HG03378 (cell line): ENCODE measurements around the gene RAB10.
"Not testable (repeated sequence)": the region's sequence is repeated elsewhere in the genome, so short reads cannot be mapped to it uniquely, and the experiment has no call there.

Experiments used
- ATAC-seq: cut with Tn5 transposase; IDR thresholded peaks from one replicate; pipeline ENCODE4 v1.9.1; 2021; ENCODE audit warnings: mild to moderate bottlenecking, moderate library complexity; ENCODE audit not compliant: unreplicated experiment

RAB10 gene

DNA sequence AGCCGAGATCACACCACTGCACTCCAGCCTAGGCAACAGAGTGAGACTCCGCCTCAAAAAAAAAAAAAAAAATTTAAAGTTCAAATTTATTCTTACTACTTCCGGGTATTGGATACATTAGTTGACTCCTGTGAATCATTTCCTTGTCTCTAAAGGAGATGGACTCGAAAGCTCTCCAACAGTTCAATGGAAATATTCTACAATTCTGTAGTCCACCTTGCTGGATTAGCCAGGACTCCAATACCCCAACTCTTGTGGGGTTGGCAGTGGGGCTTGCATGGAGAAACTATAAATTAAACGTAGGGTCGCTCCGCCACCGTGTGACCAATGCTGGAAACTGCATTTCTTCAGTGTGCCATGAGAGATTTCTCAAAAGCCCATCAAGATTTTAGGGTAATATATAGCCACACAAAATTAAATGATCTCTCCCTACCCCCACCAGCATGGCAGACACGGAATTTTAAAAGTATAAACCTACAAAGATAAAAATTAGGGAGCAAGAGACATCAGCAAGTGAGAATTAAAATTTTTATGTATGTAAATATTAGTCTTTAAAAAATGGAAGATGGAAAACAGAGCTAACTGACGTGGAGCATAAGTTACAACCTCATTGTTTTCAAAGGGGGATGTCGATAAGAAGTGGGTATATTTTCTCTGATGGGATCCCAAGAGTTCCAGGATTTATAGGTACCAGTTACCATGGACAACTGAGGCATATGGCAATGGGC is 111.2 kb downstream of the RAB10 start:
- no peak for ATAC-seq

GRCh38 chr2:26148501-26148900 is 114.6 kb downstream of the RAB10 start:
- ATAC-seq, result no peak

DNA sequence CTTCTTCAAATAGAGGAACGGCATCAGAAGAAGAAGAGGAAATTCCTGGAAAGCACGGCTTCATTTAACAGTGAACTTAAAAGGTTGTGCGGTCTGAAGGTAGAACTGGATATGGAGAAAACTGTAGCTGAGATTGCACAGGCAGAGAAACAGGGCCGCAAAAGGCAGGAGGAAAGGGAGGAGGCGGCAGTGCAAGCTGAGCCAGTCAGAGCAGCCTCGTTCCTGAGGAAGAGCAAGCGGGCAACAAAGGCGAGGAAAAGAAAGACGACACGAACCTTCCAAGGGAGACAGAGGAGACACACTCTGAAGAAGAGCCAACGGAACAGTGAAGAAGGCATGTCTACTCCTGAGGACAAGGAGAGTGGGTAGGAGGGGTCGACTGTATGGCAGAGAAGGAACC is 116.4 kb downstream of the RAB10 start:
- no peak for ATAC-seq

- no peak for ATAC-seq
Observed at GRCh38 chr2:26157580-26157979, 123.7 kb downstream of the RAB10 start.

- no peak for ATAC-seq
Observed at GRCh38 chr2:26161926-26162325, 128.0 kb downstream of the RAB10 start.

GRCh38 chr2:26162963-26163362 is 129.1 kb downstream of the RAB10 start:
- no peak for ATAC-seq

DNA sequence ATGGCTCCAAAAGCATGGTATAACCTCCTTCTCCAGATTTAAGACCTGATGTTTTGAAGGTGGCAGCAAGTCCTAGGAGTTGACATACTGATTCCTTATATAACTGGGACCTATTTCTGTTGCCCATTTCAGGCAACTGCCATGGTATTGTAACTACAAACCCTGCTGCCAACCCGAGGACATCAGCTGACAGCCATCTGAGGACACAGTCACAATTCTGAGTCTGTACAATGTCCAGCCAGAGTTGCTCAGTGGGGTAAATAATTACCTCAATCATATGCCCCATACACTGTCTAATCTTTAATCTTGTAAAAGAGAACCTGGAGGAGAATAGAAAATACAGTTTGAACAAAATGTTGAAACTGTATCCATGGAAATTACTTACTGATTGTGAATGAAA is 130.3 kb downstream of the RAB10 start:
- no peak for ATAC-seq

DNA sequence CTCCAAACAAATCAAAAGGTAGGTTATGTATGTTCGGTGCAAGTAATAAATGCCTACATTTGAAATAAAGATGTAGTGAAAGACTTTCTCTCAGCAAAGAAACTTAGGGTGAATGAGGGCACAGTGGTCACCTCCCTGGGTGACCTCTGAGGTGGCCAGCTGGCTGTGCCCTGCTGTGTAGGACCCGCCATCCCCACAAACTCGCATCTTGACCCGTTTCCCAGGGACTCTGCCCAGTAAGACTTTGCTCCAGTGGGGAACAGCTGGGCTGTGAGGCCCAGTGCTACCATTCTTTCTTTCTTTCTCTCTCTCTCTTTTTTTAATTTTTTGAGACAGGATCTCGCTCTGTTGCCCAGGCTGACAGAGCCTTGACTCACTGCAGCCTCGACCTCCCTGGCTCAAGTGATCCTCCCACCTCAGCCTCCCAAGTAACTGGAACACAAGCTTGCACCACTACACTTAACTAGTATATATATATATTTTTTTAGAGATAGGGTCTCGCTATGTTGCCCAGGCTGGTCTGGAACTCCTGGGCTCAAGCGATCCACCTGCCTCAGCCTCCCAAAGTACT is 130.8 kb downstream of the RAB10 start:
- no peak for ATAC-seq

GRCh38 chr2:26165403-26165802 is 131.5 kb downstream of the RAB10 start:
- ATAC-seq, result no peak

- ATAC-seq, result not testable (repeated sequence)
Observed at GRCh38 chr2:26166541-26166940, 132.7 kb downstream of the RAB10 start.

DNA sequence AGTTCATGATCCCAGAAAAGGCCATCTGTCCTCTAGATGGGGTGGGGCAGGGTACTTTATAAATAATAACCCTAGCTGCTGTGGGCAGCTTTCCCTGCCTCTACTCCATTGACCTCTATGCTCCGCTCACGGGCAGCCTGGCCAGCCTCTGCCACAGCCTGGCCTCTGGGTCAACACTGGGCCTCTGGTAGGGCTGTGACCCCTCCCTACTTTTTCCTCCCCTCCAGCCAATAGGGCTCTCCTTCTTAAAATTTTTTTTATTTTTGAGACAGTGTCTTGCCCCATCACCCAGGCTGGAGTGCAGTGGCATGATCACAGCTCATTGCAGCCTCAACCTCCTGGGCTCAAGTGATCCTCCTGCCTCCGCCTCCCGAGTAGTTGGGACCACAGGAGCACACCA is 134.9 kb downstream of the RAB10 start:
- ATAC-seq, result no peak

DNA sequence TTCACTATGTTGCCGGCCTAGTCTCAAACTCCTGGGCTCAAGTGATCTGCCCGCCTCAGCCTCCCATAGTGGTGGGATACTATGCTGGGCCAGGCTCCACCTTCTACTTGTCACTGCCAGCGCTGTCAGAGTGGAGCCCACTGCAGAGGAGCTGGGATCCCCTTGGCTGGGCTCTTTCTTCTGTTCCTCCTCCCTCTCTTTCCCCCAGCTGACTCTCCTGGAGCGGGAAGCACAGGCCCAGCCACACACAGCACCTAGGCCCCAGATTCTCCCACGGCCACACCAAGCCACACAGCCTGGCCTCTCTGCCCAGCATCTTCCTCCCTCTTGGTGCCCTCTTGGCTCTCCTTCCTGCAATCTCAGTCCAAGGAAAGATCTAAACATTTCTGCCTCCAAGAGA is 135.3 kb downstream of the RAB10 start:
- ATAC-seq, result no peak

DNA sequence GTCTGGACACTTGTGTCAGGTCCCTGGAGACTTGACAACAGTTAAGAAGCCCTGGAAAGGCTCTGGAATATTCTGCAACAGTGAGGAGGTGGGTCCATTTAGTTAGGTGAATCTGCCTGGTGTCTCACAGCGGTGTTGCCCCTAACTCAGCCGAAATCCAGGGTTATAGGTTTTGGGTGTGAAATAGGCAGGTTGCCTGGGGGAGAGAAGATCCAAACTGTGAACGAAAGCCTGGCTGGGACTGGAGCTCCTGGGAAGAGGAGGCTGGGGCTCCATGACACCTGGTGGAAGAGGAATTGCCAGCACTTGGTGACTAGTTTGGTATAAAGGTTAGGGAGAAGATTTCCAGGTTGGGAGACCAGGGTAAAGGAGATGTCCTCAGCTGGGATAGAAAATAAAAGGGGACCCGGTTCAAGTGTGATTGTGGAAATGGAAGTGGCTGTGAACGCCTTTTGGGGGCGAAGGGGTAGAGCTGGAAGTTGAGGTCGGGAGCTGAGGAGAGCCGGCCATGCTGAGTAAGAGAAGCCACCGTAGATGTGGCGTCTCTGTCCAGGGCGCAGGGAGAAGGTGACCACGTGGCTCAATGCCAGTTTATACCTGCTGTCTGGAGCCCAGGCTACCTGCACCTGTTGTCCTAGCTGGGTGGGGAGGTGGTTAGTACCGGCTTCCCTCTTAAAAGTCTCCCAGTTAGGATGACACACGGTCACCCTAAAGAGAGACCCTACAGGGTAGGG is 136.0 kb downstream of the RAB10 start:
- ATAC-seq, result no peak

GRCh38 chr2:26170795-26171194 is 136.9 kb downstream of the RAB10 start:
- no peak for ATAC-seq

DNA sequence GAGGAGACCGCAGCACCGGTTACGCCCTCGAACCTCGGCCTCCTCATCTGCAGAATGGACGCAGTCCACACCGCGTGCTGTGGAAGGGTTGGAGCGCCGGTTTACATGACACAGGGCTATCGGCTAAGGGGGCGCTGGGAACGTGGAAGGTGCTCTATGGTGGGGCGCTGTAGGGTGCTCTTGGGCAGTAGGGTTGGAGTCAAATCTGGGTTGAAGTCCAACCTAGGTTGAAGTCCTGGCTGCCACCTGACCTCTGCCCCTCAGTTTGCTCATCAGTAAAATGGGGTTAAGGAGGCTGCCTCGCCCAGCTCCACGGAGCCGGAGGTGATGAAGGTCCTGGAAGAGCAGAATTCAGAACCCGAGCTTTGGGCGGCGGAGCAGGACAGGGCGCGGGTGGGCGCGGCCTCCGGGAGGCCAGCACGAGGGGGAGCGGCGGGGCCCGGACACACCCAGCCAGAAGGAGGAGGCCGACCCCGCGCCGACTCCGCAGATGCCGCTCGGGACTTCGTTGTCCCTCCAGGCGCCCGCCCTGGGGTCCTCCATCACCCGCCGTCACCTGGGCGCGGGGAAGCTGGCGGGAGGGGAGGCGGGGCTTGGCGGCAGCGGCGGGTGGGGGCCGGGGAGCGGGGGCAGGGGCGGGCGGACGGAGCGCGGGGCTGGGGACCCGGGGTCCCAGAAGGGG is 138.4 kb downstream of the RAB10 start:
- ATAC-seq, result no peak

DNA sequence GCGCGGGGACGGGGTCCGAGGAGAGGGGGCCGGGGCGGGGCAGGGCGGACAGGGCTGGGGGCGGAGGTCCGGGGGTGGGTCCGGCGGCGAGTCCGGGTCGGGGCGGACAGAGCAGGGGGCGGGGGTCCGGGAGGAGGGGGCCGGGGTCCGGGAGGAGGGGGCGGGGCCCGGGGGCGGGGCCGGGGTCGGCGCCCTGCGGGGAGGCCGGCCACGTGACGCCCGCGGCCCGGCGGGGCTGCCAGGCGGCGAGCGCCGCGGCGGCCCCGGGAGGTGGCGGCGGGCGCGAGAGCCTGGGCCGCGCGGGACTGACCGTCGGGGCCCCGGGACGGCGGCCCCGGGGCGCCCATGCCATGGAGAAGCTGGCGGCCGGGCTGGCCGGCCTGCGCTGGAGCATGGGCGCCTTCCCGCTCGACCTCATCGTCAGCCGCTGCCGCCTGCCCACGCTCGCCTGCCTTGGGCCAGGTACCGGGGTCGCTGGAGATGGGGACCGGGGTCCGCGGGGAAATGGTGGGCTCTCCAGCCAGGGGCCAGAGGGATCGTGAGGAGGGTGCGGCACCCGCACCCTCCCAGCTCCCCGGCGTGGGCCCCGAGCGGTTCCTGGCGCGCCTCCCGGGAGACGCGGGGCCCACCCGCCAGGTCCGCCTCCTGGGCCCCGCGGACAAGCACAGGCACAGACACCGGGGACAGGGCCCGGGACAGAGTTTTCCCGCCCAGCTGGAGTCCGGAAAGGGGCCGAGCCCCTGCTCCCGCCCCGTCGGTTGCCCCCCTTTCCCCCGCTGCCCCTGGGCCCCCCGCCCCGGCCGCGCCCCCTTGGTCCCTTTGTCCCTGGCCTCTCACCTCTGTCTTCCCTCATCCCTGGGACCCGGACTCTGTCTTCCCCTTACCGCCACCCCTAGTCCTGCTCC is 139.2 kb downstream of the RAB10 start, which contains the start of gene GAREM2:
TSS of gene GAREM2 (plus strand) at position 218 of the 905 bp plus-strand sequence. CDS start at position 351, 133 bp downstream.
- ATAC-seq, result no peak

- no peak for ATAC-seq
Observed at GRCh38 chr2:26173776-26174482, 140.0 kb downstream of the RAB10 start.

DNA sequence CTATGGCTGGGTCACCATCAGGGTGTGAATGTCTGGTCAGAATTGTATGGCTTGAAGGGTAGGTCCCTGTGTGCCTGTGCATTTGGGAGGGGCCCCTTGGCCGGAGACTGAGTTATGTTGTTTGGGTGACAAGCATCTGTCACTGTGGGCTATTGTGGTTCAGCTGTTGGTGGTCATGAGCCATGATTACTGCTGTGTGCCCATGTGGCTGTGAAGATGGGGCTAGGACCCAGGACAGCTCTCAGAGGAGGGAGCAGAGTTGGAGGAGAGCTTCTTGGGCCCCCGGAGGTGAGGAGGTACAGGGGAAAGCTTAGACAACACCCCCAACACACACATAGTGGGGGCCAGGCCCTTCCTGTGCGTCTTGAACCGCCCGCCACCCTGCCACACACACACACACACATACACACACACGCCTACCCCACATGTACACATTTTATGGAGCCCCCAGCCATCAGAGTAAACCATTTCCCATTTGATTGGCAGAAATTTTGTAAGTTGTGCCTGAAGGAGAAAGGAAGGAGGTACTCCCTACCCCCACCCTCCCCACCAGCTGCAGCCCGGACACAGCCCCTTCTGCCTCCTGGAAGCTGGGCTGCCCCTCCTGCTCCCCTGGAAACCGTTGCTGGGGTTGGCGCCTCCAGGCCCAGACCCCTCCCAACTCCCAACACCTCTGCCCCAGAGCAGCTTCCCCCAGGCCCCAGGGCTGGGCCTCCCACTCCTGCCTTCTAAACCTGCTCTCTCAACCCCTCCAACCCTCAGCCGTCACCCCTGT is 141.0 kb downstream of the RAB10 start:
- ATAC-seq, result no peak
